VCaP (cell line): Measurements from ENCODE around the gene PDS5B.

Experiments
- H3K27ac ChIP-seq: fragments of 450-650 bp; 2 replicates; pipeline ENCODE4 v1.5.1; 2017
- CTCF ChIP-seq: fragments of 450-650 bp; conservative IDR thresholded peaks from 2 replicates; pipeline ENCODE4 v1.5.1; 2017; ENCODE audit warnings: mild to moderate bottlenecking, moderate library complexity

The PDS5B gene

GRCh38 chr13:32639502-32640105 lies 53.4 kb downstream of the PDS5B start:
- TF ChIP-seq CTCF, result peak; percentile 90
- no peak overlapping the region for H3K27ac ChIP-seq

- no peak for TF ChIP-seq CTCF
- H3K27ac ChIP-seq, result no peak overlapping the region
Observed at GRCh38 chr13:32642316-32642715, 56.1 kb downstream of the PDS5B start.

GRCh38 chr13:32642858-32643257 lies 56.6 kb downstream of the PDS5B start:
- TF ChIP-seq CTCF, result no peak
- H3K27ac ChIP-seq, result no peak overlapping the region

GRCh38 chr13:32645854-32646253 lies 59.6 kb downstream of the PDS5B start:
- no peak overlapping the region for H3K27ac ChIP-seq
- no peak for TF ChIP-seq CTCF

GRCh38 chr13:32647926-32648325 lies 61.7 kb downstream of the PDS5B start:
- H3K27ac ChIP-seq, result no peak overlapping the region
- no peak for TF ChIP-seq CTCF

GRCh38 chr13:32650705-32651311 lies 64.6 kb downstream of the PDS5B start:
- no peak overlapping the region for H3K27ac ChIP-seq
- peak; percentile 86 for TF ChIP-seq CTCF

GRCh38 chr13:32657309-32657708 lies 71.1 kb downstream of the PDS5B start:
- TF ChIP-seq CTCF, result no peak

More at GRCh38 chr13:32657309-32657708, 71.1 kb downstream of the PDS5B start:
- no peak overlapping the region for H3K27ac ChIP-seq
